SK-N-SH treated with all-trans-retinoic acid at 6 μM for 48 hours (cell line): ENCODE data around the gene EML1.

Source experiments
- ATAC-seq: fragments of 200-7000 bp; cut with Tn5 transposase; 3 replicates; pipeline ENCODE4 v1.9.1; 2020; ENCODE audit warnings: mild to moderate bottlenecking, moderate library complexity
- ARNTL ChIP-seq: fragments of 450-650 bp; formaldehyde crosslinking; IDR thresholded peaks from 2 replicates; pipeline ENCODE4 v1.5.0; 2020; ENCODE audit warnings: low read depth, mild to moderate bottlenecking, moderate library complexity, borderline replicate concordance
- BACH2 ChIP-seq: fragments of 250-450 bp; sonication (Bioruptor Pico); IDR thresholded peaks from 2 replicates; pipeline ENCODE4 v1.9.0; 2021; ENCODE audit warnings: mild to moderate bottlenecking, borderline replicate concordance
- CSDC2 ChIP-seq: fragments of 250-450 bp; sonication (Bioruptor Pico); IDR thresholded peaks from 2 replicates; pipeline ENCODE4 v1.5.0; 2020; ENCODE audit warnings: mild to moderate bottlenecking, moderate library complexity
- ESRRG ChIP-seq: fragments of 250-450 bp; sonication (Bioruptor Pico); IDR thresholded peaks from 2 replicates; pipeline ENCODE4 v1.6.1; 2021; ENCODE audit warnings: mild to moderate bottlenecking
- GLIS3 ChIP-seq: fragments of 250-450 bp; sonication (Bioruptor Pico); IDR thresholded peaks from 2 replicates; pipeline ENCODE4 v1.5.0; 2020; ENCODE audit warnings: mild to moderate bottlenecking, moderate library complexity
- ISL1 ChIP-seq: fragments of 250-450 bp; sonication (Bioruptor Pico); IDR thresholded peaks from 2 replicates; pipeline ENCODE4 v2.1.2; 2022; ENCODE audit warnings: mild to moderate bottlenecking, moderate library complexity
- OSR1 ChIP-seq: fragments of 250-450 bp; sonication (Bioruptor Pico); IDR thresholded peaks from 2 replicates; pipeline ENCODE4 v1.8.0; 2022; ENCODE audit warnings: moderate library complexity, mild to moderate bottlenecking, inconsistent platforms
- PPARA ChIP-seq: fragments of 250-450 bp; sonication (Bioruptor Pico); IDR thresholded peaks from 2 replicates; pipeline ENCODE4 v1.5.0; 2020; ENCODE audit warnings: mild to moderate bottlenecking, borderline replicate concordance
- RARB ChIP-seq: fragments of 250-450 bp; sonication (Bioruptor Pico); IDR thresholded peaks from 2 replicates; pipeline ENCODE4 v1.8.0; 2021; ENCODE audit warnings: mild to moderate bottlenecking, moderate library complexity
- TCF4 ChIP-seq: fragments of 250-450 bp; sonication (Bioruptor Pico); IDR thresholded peaks from 2 replicates; pipeline ENCODE4 v1.8.0; 2021; ENCODE audit warnings: mild to moderate bottlenecking, moderate library complexity, borderline replicate concordance
- TOX ChIP-seq: fragments of 250-450 bp; sonication (Bioruptor Pico); IDR thresholded peaks from 2 replicates; pipeline ENCODE4 v1.8.0; 2021; ENCODE audit warnings: mild to moderate bottlenecking, moderate library complexity, borderline replicate concordance
- ZC3H10 ChIP-seq: fragments of 250-450 bp; sonication (Bioruptor Pico); IDR thresholded peaks from 2 replicates; pipeline ENCODE4 v1.5.1; 2021; ENCODE audit warnings: mild to moderate bottlenecking, moderate library complexity
- ZFP3 ChIP-seq: fragments of 250-450 bp; sonication (Bioruptor Pico); IDR thresholded peaks from 2 replicates; pipeline ENCODE4 v1.5.0; 2020; ENCODE audit warnings: mild to moderate bottlenecking, moderate library complexity
- ZFP30 ChIP-seq: fragments of 450-650 bp; formaldehyde crosslinking; IDR thresholded peaks from 2 replicates; pipeline ENCODE4 v1.5.0; 2022; ENCODE audit warnings: mild to moderate bottlenecking, moderate library complexity
- ZNF565 ChIP-seq: fragments of 450-650 bp; formaldehyde crosslinking; conservative IDR thresholded peaks from 2 replicates; pipeline ENCODE4 v1.5.0; 2020; ENCODE audit warnings: low read depth, mild to moderate bottlenecking, moderate library complexity
- ZNF70 ChIP-seq: fragments of 450-650 bp; formaldehyde crosslinking; IDR thresholded peaks from 2 replicates; pipeline ENCODE4 v1.5.0; 2020; ENCODE audit warnings: mild to moderate bottlenecking, moderate library complexity
- ZNF8 ChIP-seq: fragments of 450-650 bp; formaldehyde crosslinking; IDR thresholded peaks from 2 replicates; pipeline ENCODE4 v1.5.0; 2020; ENCODE audit warnings: mild to moderate bottlenecking, moderate library complexity
- TF ChIP-seq, protein P1 (sequence below): fragments of 250-450 bp; sonication (Bioruptor Pico); IDR thresholded peaks from 2 replicates; pipeline ENCODE4 v1.8.0; 2020; ENCODE audit warnings: mild to moderate bottlenecking, moderate library complexity, borderline replicate concordance
- TF ChIP-seq, protein P2 (sequence below): fragments of 250-450 bp; sonication (Bioruptor Pico); IDR thresholded peaks from 2 replicates; pipeline ENCODE4 v1.5.0; 2020; ENCODE audit warnings: mild to moderate bottlenecking, moderate library complexity
- TF ChIP-seq, protein P3 (sequence below): fragments of 250-450 bp; sonication (Bioruptor Pico); IDR thresholded peaks from 2 replicates; pipeline ENCODE4 v1.5.1; 2020; ENCODE audit warnings: low read depth, mild to moderate bottlenecking, moderate library complexity
- TF ChIP-seq, protein P4 (sequence below): fragments of 250-450 bp; sonication (Bioruptor Pico); IDR thresholded peaks from 2 replicates; pipeline ENCODE4 v1.8.0; 2021; ENCODE audit warnings: low read depth, mild to moderate bottlenecking, moderate library complexity, borderline replicate concordance

The EML1 gene

DNA sequence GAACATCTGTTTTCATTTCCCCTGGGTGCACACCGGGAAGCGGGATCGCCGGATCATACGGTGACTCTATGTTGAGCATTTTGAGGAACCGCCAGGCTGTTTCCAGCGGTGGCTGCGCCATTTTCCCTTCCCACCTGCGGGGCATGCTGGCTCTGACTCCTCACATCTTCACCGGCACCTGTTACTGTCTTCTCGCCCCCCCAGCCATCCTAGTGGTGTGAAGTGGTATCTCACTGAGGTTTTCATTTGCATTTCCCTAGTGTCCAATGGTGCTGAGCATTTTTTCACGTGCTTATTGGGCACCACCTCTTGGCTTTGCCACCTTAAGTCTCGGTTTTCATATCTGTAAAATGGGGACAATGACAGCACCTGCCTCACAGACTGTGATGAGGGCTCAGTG lies 44.1 kb upstream of the EML1 start:
- TF ChIP-seq ZNF8 (CRISPR knock-in tag) (no peak), BACH2 (CRISPR knock-in tag) (no peak), PPARA (CRISPR knock-in tag) (no peak), ISL1 (CRISPR knock-in tag) (no peak), OSR1 (CRISPR knock-in tag) (no peak)
- TF ChIP-seq, protein P1, sequence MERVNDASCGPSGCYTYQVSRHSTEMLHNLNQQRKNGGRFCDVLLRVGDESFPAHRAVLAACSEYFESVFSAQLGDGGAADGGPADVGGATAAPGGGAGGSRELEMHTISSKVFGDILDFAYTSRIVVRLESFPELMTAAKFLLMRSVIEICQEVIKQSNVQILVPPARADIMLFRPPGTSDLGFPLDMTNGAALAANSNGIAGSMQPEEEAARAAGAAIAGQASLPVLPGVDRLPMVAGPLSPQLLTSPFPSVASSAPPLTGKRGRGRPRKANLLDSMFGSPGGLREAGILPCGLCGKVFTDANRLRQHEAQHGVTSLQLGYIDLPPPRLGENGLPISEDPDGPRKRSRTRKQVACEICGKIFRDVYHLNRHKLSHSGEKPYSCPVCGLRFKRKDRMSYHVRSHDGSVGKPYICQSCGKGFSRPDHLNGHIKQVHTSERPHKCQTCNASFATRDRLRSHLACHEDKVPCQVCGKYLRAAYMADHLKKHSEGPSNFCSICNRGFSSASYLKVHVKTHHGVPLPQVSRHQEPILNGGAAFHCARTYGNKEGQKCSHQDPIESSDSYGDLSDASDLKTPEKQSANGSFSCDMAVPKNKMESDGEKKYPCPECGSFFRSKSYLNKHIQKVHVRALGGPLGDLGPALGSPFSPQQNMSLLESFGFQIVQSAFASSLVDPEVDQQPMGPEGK (CRISPR knock-in tag), result no peak
- TF ChIP-seq, protein P2, sequence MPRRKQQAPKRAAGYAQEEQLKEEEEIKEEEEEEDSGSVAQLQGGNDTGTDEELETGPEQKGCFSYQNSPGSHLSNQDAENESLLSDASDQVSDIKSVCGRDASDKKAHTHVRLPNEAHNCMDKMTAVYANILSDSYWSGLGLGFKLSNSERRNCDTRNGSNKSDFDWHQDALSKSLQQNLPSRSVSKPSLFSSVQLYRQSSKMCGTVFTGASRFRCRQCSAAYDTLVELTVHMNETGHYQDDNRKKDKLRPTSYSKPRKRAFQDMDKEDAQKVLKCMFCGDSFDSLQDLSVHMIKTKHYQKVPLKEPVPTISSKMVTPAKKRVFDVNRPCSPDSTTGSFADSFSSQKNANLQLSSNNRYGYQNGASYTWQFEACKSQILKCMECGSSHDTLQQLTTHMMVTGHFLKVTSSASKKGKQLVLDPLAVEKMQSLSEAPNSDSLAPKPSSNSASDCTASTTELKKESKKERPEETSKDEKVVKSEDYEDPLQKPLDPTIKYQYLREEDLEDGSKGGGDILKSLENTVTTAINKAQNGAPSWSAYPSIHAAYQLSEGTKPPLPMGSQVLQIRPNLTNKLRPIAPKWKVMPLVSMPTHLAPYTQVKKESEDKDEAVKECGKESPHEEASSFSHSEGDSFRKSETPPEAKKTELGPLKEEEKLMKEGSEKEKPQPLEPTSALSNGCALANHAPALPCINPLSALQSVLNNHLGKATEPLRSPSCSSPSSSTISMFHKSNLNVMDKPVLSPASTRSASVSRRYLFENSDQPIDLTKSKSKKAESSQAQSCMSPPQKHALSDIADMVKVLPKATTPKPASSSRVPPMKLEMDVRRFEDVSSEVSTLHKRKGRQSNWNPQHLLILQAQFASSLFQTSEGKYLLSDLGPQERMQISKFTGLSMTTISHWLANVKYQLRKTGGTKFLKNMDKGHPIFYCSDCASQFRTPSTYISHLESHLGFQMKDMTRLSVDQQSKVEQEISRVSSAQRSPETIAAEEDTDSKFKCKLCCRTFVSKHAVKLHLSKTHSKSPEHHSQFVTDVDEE, result no peak
- peak; percentile 12; the same call in 1 of the 3 replicates for ATAC-seq

DNA sequence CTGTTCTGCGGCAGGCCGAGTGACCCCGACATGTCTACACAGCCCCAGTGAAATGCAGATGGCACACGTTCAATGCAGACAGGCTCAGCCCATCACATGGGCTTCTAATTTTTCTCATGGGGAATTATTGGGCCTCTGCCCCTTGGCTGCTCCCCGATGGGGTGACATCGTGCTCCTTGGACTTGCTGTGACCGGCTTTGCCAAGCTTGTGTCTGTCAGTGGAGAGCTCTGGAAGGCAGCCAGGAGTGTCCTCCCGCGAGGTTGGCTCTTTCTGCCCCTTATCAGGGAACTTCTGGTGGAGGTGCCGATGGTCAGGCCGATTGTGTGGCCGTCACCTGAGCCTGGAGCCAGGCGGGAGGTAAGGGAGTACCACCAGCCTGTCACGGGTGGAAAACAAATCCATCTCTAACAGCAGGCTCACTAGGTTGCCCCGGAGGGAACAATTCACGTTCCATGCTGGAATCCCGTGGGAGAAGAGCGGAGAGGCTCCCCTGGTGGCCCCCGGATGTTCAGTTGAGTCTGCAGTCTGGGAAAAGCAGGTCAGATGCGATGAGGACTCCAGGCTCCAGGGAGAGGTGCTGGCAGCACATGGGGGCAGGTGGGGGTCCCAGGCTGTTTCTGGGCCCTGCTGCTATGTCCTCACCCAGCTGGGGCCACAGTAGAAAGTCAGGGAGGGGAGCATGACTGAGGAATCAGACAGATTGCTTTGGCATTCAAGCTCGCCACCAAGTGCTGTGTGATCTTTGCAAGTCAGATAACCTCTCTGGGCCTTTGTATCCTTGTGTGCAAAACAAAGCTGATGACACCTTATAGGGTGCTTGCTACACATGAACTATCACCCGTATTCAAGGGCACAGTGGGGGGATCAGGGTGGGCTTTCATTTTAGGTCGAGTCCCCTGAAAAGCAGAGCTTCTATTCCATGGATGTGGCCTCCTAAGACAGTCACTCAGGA lies 43.2 kb upstream of the EML1 start:
- no peak for ATAC-seq
- TF ChIP-seq ZNF565 (CRISPR knock-in tag) (no peak), TCF4 (CRISPR knock-in tag) (no peak), ISL1 (CRISPR knock-in tag) (no peak), ZC3H10 (CRISPR knock-in tag) (no peak), PPARA (CRISPR knock-in tag) (no peak), ESRRG (CRISPR knock-in tag) (no peak), CSDC2 (CRISPR knock-in tag) (no peak), ZNF70 (no peak), ZFP30 (CRISPR knock-in tag) (no peak), OSR1 (CRISPR knock-in tag) (no peak), RARB (CRISPR knock-in tag) (no peak)
- TF ChIP-seq, protein P3, sequence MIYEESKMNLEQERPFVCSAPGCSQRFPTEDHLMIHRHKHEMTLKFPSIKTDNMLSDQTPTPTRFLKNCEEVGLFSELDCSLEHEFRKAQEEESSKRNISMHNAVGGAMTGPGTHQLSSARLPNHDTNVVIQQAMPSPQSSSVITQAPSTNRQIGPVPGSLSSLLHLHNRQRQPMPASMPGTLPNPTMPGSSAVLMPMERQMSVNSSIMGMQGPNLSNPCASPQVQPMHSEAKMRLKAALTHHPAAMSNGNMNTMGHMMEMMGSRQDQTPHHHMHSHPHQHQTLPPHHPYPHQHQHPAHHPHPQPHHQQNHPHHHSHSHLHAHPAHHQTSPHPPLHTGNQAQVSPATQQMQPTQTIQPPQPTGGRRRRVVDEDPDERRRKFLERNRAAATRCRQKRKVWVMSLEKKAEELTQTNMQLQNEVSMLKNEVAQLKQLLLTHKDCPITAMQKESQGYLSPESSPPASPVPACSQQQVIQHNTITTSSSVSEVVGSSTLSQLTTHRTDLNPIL (CRISPR knock-in tag), result no peak
- TF ChIP-seq, protein P4, sequence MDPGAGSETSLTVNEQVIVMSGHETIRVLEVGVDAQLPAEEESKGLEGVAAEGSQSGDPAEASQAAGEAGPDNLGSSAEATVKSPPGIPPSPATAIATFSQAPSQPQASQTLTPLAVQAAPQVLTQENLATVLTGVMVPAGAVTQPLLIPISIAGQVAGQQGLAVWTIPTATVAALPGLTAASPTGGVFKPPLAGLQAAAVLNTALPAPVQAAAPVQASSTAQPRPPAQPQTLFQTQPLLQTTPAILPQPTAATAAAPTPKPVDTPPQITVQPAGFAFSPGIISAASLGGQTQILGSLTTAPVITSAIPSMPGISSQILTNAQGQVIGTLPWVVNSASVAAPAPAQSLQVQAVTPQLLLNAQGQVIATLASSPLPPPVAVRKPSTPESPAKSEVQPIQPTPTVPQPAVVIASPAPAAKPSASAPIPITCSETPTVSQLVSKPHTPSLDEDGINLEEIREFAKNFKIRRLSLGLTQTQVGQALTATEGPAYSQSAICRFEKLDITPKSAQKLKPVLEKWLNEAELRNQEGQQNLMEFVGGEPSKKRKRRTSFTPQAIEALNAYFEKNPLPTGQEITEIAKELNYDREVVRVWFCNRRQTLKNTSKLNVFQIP, result no peak
- TF ChIP-seq, protein P1 (CRISPR knock-in tag), result no peak
- TF ChIP-seq, all 23 proteins: peak for 0

DNA sequence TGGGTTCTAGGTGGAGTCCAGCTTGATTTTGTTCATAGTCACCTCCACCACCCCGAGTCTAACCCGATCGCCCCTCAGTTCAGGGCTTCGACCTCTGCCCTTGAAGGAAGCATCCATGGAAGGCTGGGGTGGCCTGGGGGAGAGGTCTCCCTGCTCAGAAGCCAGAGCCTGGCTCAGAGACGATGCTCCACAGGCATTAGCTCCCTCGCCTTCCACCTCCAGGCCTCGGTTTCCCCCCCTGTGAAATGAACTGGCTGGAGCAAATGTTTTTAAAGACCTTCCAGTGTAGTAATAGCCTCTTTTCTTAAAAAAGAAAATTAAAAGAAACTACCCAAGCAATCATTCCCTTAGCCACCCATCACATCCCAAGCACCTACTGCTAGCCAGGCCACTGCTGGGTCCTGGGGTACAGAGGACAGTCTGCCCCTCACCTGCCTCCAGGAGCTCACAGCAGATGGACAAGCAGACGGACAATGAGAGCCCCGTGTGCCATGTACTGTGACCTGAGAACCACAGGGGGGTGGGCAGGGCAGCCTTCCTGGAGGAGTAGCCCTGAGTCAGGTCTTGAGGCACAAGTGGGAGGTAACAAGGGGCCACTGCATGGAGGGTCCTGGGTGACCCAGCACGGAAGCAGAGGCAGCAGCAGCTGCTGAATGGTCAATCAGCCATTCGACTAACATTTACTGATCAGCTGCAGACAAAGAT lies 42.3 kb upstream of the EML1 start:
- ATAC-seq, result no peak
- TF ChIP-seq ZFP30 (CRISPR knock-in tag), result no peak
- no peak for TF ChIP-seq ESRRG (CRISPR knock-in tag)
- TF ChIP-seq TCF4 (CRISPR knock-in tag), result no peak
- TF ChIP-seq ZNF70, result no peak
- TF ChIP-seq OSR1 (CRISPR knock-in tag), result no peak
- TF ChIP-seq CSDC2 (CRISPR knock-in tag), result no peak
- TF ChIP-seq, protein P3 (CRISPR knock-in tag), result no peak
- TF ChIP-seq ZNF565 (CRISPR knock-in tag), result no peak
- TF ChIP-seq ARNTL (CRISPR knock-in tag), result no peak
- no peak for TF ChIP-seq PPARA (CRISPR knock-in tag)
- TF ChIP-seq ISL1 (CRISPR knock-in tag), result no peak
- no peak for TF ChIP-seq ZC3H10 (CRISPR knock-in tag)
- TF ChIP-seq TOX (CRISPR knock-in tag), result no peak
- no peak for TF ChIP-seq BACH2 (CRISPR knock-in tag)
- TF ChIP-seq ZFP3 (CRISPR knock-in tag), result no peak
- TF ChIP-seq, protein P1 (CRISPR knock-in tag), result no peak
- TF ChIP-seq RARB (CRISPR knock-in tag), result no peak
- no peak for TF ChIP-seq GLIS3 (CRISPR knock-in tag)
